PFSK-1 (cell line): Measurements from ENCODE around the gene MYH14.

ENCODE experiments used
- FOXP2 ChIP-seq: optimal IDR thresholded peaks from 2 replicates; pipeline ENCODE3; 2011; ENCODE audit warnings: borderline replicate concordance, control low read depth, inconsistent platforms; ENCODE audit not compliant: insufficient read depth; ENCODE audit errors: extremely low read length, extremely low read depth
- POLR2AphosphoS5 ChIP-seq: IDR thresholded peaks from 2 replicates; pipeline ENCODE4 v1.6.1; 2012; ENCODE audit warnings: low read depth, mild to moderate bottlenecking, control low read depth, low read length, moderate library complexity
- REST ChIP-seq, 2 experiments: IDR thresholded peaks; 2 replicates each; pipeline versions ENCODE4 v1.6.1 to v1.8.0; 2011 to 2012; ENCODE audit warnings: low read depth in 2 of 2, low read length in 2 of 2, control low read depth in 1 of 2, inconsistent platforms in 1 of 2, mild to moderate bottlenecking in 1 of 2, moderate library complexity in 1 of 2; ENCODE audit not compliant: insufficient read depth in 1 of 2
- SIN3A ChIP-seq: IDR thresholded peaks from 2 replicates; pipeline ENCODE4 v1.6.1; 2012; ENCODE audit warnings: mild to moderate bottlenecking, low read length, moderate library complexity, borderline replicate concordance; ENCODE audit not compliant: insufficient read depth
- TAF1 ChIP-seq: IDR thresholded peaks from 2 replicates; pipeline ENCODE4 v1.6.1; 2012; ENCODE audit warnings: low read length, control low read depth, borderline replicate concordance; ENCODE audit not compliant: insufficient read depth

GRCh38 chr19:50252111-50252886, 48.9 kb downstream of the MYH14 start:
- TF ChIP-seq TAF1 (no peak), POLR2AphosphoS5 (no peak), FOXP2 (no peak), SIN3A (no peak), REST (IDR thresholded peaks at IDR 0.05; ENCODE audit: insufficient read depth in 1 of 2, low read depth in 2 of 2, low read length in 2 of 2) (no peak)
